Left renal cortex interstitium (tissue), 4 donors: ENCODE measurements around the gene GAPVD1. TPM values are rescaled to one million over a fixed set of nuclear protein-coding genes. Genes with fewer than 3 reads are reported as not detected.
"Not testable (repeated sequence)": the region's sequence is repeated elsewhere in the genome, so short reads cannot be mapped to it uniquely, and the experiment has no call there.

Experiments
- DNase-seq, 4 donors: peaks; one replicate each; pipeline ENCODE4 v3.0.0-alpha.2; 2013; ENCODE audit warnings: low read depth in 4 of 4, low spot score in 2 of 4, missing footprints in 1 of 4
- polyA plus RNA-seq, 4 donors: library from polyadenylated mRNA; unstranded; fragments of 120-200 nt; gene quantifications; one replicate each; pipeline ENCODE4 v1.2.1, GENCODE V29; 2013; ENCODE audit not compliant: insufficient read length in 4 of 4

The GAPVD1 gene
- 10 to 100 TPM; 23.2 to 38.2 (median 31.7) TPM for polyA plus RNA-seq

GRCh38 chr9:125261501-125262293, at the start of gene GAPVD1:
Gene GAPVD1 (plus strand): TSS chr9:125261826. CDS start chr9:125298922, 37,096 bp downstream.
- DNase-seq: peak; percentile 64 to 91 (median 82)

- no peak for DNase-seq
These were observed 47.4 kb upstream of the GAPVD1 start for GRCh38 chr9:125214186-125214585.

GRCh38 chr9:125218621-125219020, 43.0 kb upstream of the GAPVD1 start:
- DNase-seq: no peak

GRCh38 chr9:125224858-125225257, 36.8 kb upstream of the GAPVD1 start:
- DNase-seq: not testable (repeated sequence)

GRCh38 chr9:125227761-125228160, 33.9 kb upstream of the GAPVD1 start:
- DNase-seq: no peak

DNA sequence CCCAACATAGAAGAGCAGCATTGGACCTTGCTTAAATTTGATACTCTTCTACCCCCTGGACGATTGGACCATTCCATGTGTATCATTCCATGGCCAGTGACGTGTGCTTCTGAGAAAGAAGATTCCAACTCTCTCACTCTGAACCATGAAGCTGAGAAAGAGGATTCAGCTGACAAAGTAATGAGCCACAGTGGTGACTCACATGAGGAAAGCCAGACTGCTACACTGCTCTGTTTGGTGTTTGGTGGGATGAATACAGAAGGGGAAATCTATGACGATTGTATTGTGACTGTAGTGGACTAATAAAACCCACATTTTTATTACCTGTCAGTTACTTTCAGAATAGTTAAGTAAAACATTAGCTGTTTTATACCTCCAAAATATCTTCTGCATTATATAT, 27.9 kb upstream of the GAPVD1 start:
- DNase-seq: no peak

GRCh38 chr9:125234099-125234498, 27.5 kb upstream of the GAPVD1 start:
- DNase-seq: not testable (repeated sequence)

DNA sequence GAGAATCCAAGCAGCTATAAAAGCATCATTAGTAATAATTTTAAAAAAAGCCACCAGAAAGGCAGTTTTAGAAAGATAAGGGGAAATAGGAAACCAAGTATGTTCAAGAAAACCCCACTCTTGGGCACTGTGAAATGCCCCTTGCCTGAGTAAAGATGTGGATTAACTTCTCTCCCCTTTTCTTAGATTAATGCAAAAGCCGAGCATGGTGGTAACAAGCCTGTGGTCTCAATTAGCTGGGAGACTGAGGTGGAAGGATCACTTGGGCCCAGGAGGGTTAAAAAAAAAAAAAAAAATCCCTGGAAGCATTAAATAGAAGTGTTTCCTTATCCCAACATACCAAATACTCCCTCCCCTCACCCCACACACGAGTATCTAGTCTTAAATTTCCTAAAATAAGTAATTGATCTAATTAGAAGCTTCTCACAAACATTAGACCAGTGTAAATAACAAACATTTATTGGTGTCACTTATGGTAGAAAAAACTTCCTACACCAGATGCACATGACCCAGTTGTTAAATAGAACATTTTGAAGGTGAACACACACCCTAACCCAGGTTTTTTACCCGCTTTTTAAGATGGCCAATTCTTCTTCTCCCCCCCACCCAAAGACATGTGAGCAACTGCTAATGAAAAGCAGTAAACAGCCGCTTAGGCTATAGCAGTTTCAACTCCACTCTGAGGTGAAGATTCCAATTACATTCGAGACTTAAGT, 25.7 kb upstream of the GAPVD1 start:
- no peak for DNase-seq

DNA sequence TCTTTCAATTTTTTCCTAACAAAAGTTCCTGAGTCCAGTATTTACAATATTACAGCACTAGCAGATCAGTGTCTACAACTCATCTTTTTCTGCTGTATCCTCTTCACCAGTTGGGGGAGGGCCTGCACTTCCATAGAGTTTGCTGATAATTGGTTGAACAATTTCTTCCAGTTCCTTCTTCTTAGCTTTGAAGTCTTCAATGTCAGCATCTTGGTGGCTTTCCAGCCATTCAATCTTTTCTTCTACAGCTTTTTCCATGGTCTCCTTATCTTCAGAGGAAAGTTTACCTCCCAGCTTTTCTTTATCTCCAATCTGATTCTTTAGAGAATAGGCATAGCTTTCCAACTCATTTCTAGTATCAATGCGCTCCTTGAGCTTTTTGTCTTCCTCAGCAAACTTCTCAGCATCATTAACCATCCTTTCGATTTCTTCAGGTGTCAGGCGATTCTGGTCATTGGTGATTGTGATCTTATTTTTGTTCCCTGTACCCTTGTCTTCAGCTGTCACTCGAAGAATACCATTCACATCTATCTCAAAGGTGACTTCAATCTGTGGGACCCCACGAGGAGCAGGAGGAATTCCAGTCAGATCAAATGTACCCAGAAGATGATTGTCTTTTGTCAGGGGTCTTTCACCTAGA, 25.0 kb upstream of the GAPVD1 start:
- DNase-seq: not testable (repeated sequence)

- DNase-seq: no peak
These were observed 23.3 kb upstream of the GAPVD1 start for GRCh38 chr9:125238127-125238914.

- DNase-seq: no peak
These were observed 22.6 kb upstream of the GAPVD1 start for GRCh38 chr9:125238915-125239446.

GRCh38 chr9:125239631-125240597, 21.7 kb upstream of the GAPVD1 start:
- DNase-seq: no peak

- peak in 3 of 4 donors; percentile 15 to 28 (median 17) for DNase-seq
These were observed 21.0 kb upstream of the GAPVD1 start for GRCh38 chr9:125240649-125240999.

DNA sequence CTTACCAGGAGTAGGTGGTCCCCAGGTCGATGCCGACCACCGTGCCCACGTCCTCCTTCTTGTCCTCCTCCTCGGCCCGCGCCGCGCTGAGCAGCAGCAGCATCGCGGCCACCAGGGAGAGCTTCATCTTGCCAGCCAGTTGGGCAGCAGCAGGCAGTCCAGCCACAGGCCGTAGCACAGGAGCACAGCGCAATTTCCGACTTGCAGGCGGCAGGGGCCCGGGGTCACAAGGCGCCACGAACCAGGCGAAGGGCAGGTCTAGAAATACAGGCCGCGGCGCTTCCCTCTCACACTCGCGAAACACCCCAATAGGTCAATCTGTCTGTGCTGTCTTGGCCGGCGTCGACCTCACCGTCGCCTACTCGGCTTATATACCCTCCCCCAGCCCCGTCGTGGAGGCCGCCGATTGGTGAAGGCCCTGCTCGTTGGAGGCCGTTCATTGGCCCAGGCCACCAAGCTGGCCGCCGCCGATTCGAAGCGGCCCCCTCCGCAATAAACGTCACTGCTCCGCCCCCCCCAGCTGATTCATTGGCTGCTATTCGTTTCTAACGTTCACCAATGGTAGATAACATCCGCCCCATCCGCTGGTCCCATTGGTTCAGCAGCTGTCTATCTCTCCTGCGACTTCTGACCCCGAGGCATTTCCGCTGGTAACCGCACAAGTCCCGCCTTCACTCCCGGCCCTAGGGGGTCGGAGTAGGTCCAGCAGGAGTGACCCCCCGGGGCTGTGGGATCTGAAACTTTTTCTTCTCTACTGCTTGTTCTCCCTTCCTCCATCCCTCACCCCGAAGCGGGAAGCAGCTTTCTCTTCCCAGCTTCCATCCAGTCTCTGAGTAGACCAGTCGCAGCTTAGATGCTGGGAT, 20.4 kb upstream of the GAPVD1 start, which contains the start of gene HSPA5:
Gene HSPA5 (minus strand): TSS at position 344 of the 863 bp plus-strand sequence. CDS start 217 bp downstream, at position 127.
- DNase-seq: peak; percentile 99 to 100 (median 100)

DNA sequence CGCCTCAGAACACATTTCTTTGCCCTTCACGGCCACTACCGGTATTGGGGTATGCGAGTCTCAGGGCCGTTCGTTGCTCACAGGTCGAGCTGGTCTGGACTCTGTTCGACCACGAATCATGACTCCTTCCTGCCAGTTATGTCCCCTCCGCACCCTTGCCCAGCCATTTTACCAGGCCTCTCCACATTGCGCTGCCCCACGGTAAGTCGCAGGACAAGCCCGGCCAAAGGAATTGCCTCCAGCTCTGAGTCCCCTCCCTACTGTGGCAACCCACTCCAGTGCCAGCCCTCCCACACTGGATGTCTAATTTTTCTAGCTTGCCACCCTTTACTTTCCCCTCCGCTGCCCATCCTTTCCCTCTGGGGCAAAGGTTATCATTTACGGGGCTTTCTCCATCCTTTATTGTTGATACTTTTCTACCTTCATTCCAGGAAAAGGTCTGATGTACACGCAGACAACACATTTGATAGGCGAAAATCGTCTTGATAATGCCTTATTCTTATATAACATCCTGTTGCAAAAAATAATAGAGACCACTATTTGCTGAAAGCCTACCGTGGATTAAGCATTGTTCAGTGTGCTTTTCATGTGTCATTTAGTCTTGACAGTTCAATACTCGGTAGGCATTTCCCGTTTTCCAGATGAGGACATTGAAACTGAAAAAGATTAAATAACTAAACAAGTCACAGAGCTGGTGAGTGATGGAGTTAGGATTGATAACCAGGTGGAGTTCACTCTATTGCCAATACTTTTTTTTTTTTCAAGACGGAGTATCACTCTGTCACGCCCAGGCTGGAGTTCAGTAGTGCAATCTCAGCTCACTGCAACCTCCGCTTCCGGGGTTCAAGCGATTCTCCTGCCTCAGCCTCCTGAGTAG, 19.5 kb upstream of the GAPVD1 start:
- no peak for DNase-seq

- no peak for DNase-seq
These were observed 17.8 kb upstream of the GAPVD1 start for GRCh38 chr9:125243792-125244260.

- DNase-seq: no peak
These were observed 15.4 kb upstream of the GAPVD1 start for GRCh38 chr9:125246261-125246667.
